Small intestine (tissue), 7 donors: ENCODE data around the gene COPS2. TPM values are rescaled to one million over a fixed set of nuclear protein-coding genes. Genes with fewer than 3 reads are reported as not detected.

Source experiments
- DNase-seq, 2 donors: peaks; one replicate each; pipeline versions ENCODE4 v3.0.0 to v3.0.0-alpha.2; 2013
- FAIRE-seq: peaks from 2 replicates; lab custom pipeline; 2012; peaks lifted over from hg19 to GRCh38; lab: Jason Lieb, UNC
- H3K27ac ChIP-seq, 3 donors: one replicate each; pipeline ENCODE4 v1.5.1; 2013; ENCODE audit warnings: low read length in 2 of 3, mild to moderate bottlenecking in 2 of 3, control low read depth in 1 of 3, inconsistent platforms in 1 of 3, low read depth in 1 of 3, moderate library complexity in 1 of 3
- H3K27me3 ChIP-seq, 3 donors: one replicate each; pipeline ENCODE4 v1.6.1; 2013; ENCODE audit warnings: low read length in 3 of 3, inconsistent platforms in 1 of 3; ENCODE audit not compliant: control insufficient read depth in 3 of 3, insufficient read depth in 3 of 3
- H3K36me3 ChIP-seq, 3 donors: one replicate each; pipeline ENCODE4 v1.6.1; 2013; ENCODE audit warnings: low read length in 3 of 3, inconsistent platforms in 1 of 3, low read depth in 1 of 3, mild to moderate bottlenecking in 1 of 3, moderate library complexity in 1 of 3; ENCODE audit not compliant: control insufficient read depth in 3 of 3, insufficient read depth in 2 of 3
- H3K4me1 ChIP-seq, 3 donors: one replicate each; pipeline ENCODE4 v1.6.1; 2013; ENCODE audit warnings: low read length in 2 of 3, inconsistent platforms in 1 of 3, low read depth in 1 of 3, mild to moderate bottlenecking in 1 of 3, moderate library complexity in 1 of 3; ENCODE audit not compliant: control insufficient read depth in 3 of 3, insufficient read depth in 2 of 3
- H3K4me3 ChIP-seq, 3 donors: one replicate each; pipeline ENCODE4 v1.5.1; 2013; ENCODE audit warnings: low read length in 3 of 3, control low read depth in 1 of 3, inconsistent platforms in 1 of 3, low read depth in 1 of 3, mild to moderate bottlenecking in 1 of 3, moderate library complexity in 1 of 3
- H3K9me3 ChIP-seq, 2 donors: one replicate each; pipeline ENCODE4 v1.6.1; 2013; ENCODE audit warnings: low read depth in 1 of 2, low read length in 1 of 2; ENCODE audit not compliant: control insufficient read depth in 2 of 2, insufficient read depth in 1 of 2
- WGBS, 3 donors: extraction: QIAGEN DNeasy Blood & Tissue Kit; methylation state at CpG; one replicate each; pipeline ENCODE4 v1.1.7; 2013; 5-methylcytosine and 5-hydroxymethylcytosine counted together
- polyA plus RNA-seq, 4 donors: library from polyadenylated mRNA; stranded (reverse) in 3 of 4; unstranded in 1 of 4; fragments of 200-250 nt in 3 of 4; fragments of 120-200 nt in 1 of 4; gene quantifications; one replicate each; pipeline versions ENCODE4 v1.2.1 to v1.2.3, GENCODE V29; 2013
- donor health status: healthy with polysubstance abuse.
- donor health status: control.
- donor health status: control.
- donor health status: Bipolar disorder and iron deficiency.
- donor health status: healthy.

Gene COPS2
- polyA plus RNA-seq, 4 donors = 48.2 to 100 (median 50.2) TPM

DNA sequence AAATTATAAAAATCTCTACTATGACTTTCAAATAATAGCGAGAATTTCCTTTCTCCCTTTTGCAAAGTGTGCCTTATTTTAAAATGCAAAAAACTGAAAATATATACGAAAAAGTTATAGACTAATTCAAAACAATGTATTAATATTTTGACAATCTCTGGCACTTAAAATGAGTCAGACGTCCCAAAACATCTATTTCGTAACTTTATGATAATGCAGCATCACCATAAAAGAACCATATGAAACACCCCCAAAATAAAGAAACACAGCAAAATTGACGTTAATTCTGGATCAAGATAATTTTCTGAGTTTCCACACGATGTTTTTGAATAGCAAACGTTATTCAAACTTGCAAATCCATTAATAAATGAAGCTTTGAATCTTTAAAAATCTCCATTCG is 1.0 kb downstream of the COPS2 start:
- no peak for FAIRE-seq

DNA sequence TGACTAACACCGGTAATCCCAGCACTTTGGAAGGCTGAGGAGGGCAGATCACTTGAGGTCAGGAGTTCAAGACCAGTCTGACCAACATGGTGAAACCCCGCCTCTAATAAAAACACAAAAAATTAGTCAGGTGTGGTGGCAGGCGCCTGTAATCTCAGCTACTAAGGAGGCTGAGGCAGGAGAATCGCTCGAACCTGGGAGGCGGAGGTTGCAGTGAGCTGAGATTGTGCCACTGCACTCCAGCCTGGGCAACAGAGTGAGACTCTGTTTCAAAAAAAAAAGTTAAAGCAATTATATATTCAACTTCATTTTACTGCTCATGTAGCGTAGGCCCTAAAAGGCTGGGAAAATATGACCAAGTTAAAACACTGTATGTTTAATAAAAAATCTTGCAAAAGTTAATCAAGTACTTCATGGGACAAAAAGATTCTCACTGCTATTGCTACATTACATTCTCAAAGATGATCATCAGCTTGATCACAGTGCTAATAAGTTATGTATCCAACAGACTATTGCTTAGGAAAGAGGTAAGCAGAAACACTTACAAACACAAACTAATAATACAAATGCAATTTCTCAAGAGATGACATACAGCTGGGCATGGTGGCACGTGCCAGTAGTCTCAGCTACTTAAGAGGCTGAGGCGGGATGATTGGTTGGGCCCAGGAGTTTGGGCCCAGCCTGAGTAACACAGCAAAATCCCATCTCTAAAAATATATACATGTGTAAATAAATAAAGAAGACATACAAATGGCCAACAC is 2.7 kb downstream of the COPS2 start:
- Histone ChIP-seq H3K4me1 (no peaks in the 10 kb centered on the region), H3K36me3 (no peaks in the 10 kb centered on the region), H3K9me3 (no peaks in the 10 kb centered on the region), H3K27me3 (no peaks in the 10 kb centered on the region), H3K4me3 (no peak overlapping the region), H3K27ac (no peak overlapping the region)
- DNase-seq (no peak), FAIRE-seq (no peak)
- WGBS, 3 donors = 86 to 92% (median 89%) methylated on average over 9 of the region's 9 CpGs

More for the DNA sequence above, 1.0 kb downstream of the COPS2 start:
- no peak for DNase-seq
- Histone ChIP-seq H3K4me3 (peak overlapping the region in 2 of 3 donors; percentile 82 to 95), H3K9me3 (no peaks in the 10 kb centered on the region), H3K27ac (peak overlapping the region in 1 of 3 donors; percentile 88), H3K27me3 (no peaks in the 10 kb centered on the region), H3K4me1 (no peaks in the 10 kb centered on the region), H3K36me3 (no peaks in the 10 kb centered on the region)
- 8 to 16% (median 11%) methylated on average over 8 of the region's 8 CpGs for WGBS, 3 donors

DNA sequence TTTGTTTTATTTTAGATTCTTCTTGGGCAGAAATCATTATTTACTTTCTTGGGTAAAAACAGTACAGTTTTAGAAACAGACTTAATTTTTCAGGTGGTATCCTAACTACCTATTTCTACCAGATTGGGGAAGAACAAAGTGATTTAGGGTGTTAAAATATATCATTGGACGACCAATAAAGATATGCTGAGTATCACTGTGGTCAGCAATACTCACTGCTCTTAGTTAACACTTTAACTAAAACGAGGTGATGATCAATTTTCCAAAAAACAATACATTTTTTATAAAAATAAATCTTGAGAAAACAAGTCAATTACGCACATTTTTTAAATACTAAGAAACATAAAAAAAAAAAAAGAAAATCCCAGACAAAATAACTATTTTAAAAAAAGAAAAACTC is 3.6 kb downstream of the COPS2 start:
- Histone ChIP-seq H3K4me1 (no peaks in the 10 kb centered on the region), H3K9me3 (no peaks in the 10 kb centered on the region), H3K27ac (no peak overlapping the region), H3K27me3 (no peaks in the 10 kb centered on the region), H3K4me3 (no peak overlapping the region), H3K36me3 (no peaks in the 10 kb centered on the region)
- DNase-seq (no peak), FAIRE-seq (no peak)
- 79 to 84% (median 81%) methylated on average over 3 of the region's 3 CpGs for WGBS, 3 donors

DNA sequence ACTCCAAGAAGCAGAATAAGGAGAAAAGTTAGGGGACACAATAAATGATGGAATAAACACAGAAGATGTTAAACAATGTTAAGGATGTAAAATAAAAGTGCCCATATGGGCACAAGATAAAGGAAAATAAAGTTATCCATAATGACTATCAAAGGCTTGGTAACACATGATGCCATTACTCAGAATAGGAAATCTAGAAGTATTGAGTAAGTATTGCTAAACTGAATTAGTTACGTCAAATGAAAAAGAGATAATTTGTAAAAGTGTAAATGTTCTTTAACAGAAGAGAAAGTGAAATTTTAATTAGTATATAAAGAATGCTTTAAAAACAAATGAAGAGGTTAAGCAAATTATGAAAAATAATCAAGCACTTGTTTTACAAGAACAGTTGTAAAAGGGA is 6.7 kb downstream of the COPS2 start:
- Histone ChIP-seq H3K9me3 (no peaks in the 10 kb centered on the region), H3K4me1 (no peaks in the 10 kb centered on the region), H3K27ac (no peak overlapping the region), H3K27me3 (no peaks in the 10 kb centered on the region), H3K4me3 (no peak overlapping the region), H3K36me3 (no peaks in the 10 kb centered on the region)
- WGBS, 3 donors = 91 to 96% (median 95%) methylated on average over 1 of the region's 1 CpG
- FAIRE-seq (no peak), DNase-seq (no peak)

DNA sequence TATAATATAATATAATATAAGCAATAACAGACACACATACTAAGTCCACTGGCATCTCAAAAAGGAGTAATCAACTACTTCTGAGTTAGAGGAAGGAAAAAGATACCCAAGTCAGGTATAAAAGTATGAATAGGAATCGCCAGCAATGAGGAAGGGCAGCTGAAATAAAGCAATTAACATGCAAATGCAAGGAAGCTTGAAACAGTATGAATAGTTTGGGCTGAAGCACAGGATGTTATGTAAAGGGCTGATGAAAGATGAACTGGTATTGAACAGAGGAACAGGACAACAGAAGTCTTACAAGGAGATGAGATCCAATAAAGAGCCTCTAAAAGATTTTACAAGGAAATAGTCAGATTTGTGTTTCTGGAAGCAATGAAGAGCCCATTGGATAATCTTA is 7.1 kb downstream of the COPS2 start:
- Histone ChIP-seq H3K27me3 (no peaks in the 10 kb centered on the region), H3K4me1 (no peaks in the 10 kb centered on the region), H3K27ac (no peak overlapping the region), H3K9me3 (no peaks in the 10 kb centered on the region), H3K4me3 (no peak overlapping the region), H3K36me3 (peaks cover 0 to 2% (median 0%) of the 10 kb centered on the region in 3 donors)
- no peak for DNase-seq
- FAIRE-seq = no peak
- WGBS, 3 donors = 38 to 73% (median 61%) methylated on average over 1 of the region's 1 CpG

DNA sequence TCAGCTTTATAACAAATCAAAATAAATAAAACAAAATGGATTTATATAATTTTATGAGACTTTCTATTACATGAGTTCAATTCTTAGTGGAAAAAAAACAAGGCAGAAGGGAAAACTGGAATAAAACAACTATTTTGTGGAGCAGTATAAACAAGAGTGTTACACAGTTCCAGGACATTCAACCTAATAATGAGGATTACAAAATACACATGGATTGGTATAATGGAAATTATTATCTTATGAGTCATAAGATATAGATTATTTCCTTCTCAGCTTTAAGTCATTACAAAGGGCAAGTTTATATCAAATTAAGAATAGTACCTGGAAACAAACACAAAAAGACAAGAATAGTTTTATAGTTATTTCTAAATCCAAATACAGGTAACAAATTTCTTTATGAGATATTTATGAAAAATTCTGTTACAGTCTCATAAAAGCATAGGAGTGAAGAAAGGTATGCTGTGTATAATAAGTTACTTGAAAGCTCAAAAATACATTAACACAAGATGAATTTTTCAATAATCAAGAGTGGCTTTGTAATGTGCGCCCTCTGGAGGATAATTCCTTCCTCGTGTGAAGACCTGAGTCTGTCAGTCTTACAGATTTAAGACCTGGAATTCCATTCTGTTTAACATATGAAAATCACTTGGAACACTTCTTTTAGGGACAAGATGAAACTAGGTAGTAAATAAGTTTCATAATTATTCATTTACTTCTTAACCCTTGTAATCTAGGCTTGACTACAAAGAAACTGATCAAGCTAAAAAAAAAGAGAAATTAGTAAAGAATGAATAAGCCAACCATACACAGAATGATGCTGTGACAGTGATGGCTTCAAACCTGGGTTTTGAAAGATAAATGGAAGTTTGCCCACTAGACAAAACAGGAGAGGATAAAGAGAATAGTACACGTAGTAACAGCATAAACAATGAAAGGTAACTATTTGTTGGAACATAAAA is 9.5 kb downstream of the COPS2 start:
- WGBS, 3 donors = 19 to 33% (median 24%) methylated on average over 3 of the region's 3 CpGs
- Histone ChIP-seq H3K9me3 (no peaks in the 10 kb centered on the region), H3K36me3 (peaks cover 3 to 9% (median 4%) of the 10 kb centered on the region in 3 donors), H3K4me3 (no peak overlapping the region), H3K27me3 (no peaks in the 10 kb centered on the region), H3K4me1 (no peaks in the 10 kb centered on the region), H3K27ac (no peak overlapping the region)
- peak; percentile 62 to 72 for DNase-seq
- FAIRE-seq = peak; percentile 10

DNA sequence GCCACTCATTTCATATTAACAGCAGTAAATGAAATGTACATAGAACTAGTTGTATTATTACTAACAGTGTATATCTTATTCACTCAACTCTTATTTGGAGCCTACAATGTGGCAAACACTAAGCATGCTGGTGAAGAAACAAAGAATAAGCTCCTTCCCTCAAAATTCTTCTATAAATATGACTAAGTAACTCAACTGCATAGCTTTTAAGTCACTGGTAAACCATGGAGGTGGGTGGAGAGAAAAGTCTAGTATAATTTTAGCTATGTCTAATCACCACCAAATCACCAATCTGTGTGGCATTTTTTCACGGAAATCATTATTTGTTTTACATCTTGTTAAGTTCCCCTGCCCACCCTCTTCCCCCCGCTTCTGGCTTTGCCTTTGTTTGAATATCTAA is 17.5 kb downstream of the COPS2 start:
- no peaks in the 10 kb centered on the region for H3K27me3 ChIP-seq
- H3K36me3 ChIP-seq = peaks cover 2 to 15% (median 9%) of the 10 kb centered on the region in 3 donors
- no peak overlapping the region for H3K4me3 ChIP-seq
- FAIRE-seq = no peak
- no peaks in the 10 kb centered on the region for H3K4me1 ChIP-seq
- no peaks in the 10 kb centered on the region for H3K9me3 ChIP-seq
- no peak for DNase-seq
- no peak overlapping the region for H3K27ac ChIP-seq
- WGBS, 3 donors = 83 to 93% (median 84%) methylated on average over 2 of the region's 2 CpGs

DNA sequence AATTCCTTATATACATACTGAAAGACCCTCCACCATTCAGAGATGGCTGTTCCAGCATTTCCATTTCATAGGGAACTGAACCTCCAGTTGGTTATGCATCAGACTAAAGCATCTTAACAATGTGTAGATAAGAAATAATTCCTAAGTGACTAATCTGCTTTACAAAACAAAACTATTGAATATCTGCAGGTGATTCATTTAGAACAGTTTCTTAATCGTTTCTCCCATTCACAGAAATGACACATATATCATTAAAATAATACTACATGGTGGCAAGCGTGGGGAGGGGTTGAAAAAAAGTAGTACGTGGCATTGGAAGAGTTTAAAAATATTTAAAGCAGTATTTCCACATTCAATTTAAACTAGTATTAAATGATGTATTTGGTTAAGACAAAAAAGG is 19.5 kb downstream of the COPS2 start:
- no peaks in the 10 kb centered on the region for H3K27me3 ChIP-seq
- FAIRE-seq = no peak
- DNase-seq = no peak
- no peaks in the 10 kb centered on the region for H3K4me1 ChIP-seq
- H3K9me3 ChIP-seq = no peaks in the 10 kb centered on the region
- H3K27ac ChIP-seq = no peak overlapping the region
- H3K4me3 ChIP-seq = no peak overlapping the region
- WGBS, 3 donors = 78 to 89% (median 80%) methylated on average over 3 of the region's 3 CpGs
- peaks cover 0 to 12% (median 5%) of the 10 kb centered on the region in 3 donors for H3K36me3 ChIP-seq
